ENCODE measurements around the gene RASD1. TPM values are rescaled to one million over a fixed set of nuclear protein-coding genes. Genes with fewer than 3 reads are reported as not detected.
"Not testable (repeated sequence)": the region's sequence is repeated elsewhere in the genome, so short reads cannot be mapped to it uniquely, and the experiment has no call there.

Gene RASD1
- polyA plus RNA-seq, 1 of the 3 experiments (the other 2 are of a cell fraction), result 0.43 TPM

DNA sequence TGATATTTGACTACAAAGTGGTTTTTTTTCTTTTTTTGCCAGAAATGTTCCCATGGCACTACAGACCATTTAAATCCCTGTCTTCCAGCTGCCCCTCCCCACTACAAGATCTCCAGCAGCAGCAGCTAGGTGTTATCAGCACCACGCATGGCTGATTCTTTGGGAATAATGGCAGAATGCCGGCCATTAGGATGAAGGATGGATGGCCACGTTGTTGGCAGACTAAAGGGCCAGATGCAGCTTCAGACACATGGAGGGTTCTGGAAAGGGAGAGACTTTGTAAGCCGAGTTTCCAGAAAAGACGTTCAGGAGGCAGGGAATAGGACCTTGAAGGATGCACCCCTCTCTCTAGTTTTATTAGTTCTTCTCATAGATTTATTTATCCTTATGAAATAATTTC, 29.7 kb downstream of the RASD1 start:
- Histone ChIP-seq H3K4me1 (ENCODE audit: control insufficient read depth in 1 of 2, insufficient read depth in 2 of 2, low read depth in 1 of 2, low read length in 1 of 2) (no peaks in the 10 kb centered on the region), H3K36me3 (replicated peaks in 1 of 2; ENCODE audit: control insufficient read depth in 1 of 2, insufficient read depth in 2 of 2, low read length in 1 of 2) (no peaks in the 10 kb centered on the region), H3K9ac (no peak overlapping the region), H3K4me3 (ENCODE audit: low read depth in 2 of 2, low read length in 1 of 2) (no peak overlapping the region), H3F3A (replicated peaks; ENCODE audit: insufficient read depth) (no peaks in the 10 kb centered on the region), H2AFZ (ENCODE audit: low read depth) (no peak overlapping the region), H3K79me2 (ENCODE audit: insufficient read depth) (no peaks in the 10 kb centered on the region), H3K27me3 (ENCODE audit: insufficient read depth) (peaks cover 14% of the 10 kb centered on the region), H3K9me3 (no peaks in the 10 kb centered on the region), H4K20me1 (ENCODE audit: insufficient read depth) (no peaks in the 10 kb centered on the region), H3K9me2 (no peaks in the 10 kb centered on the region), H3K4me2 (no peak overlapping the region), H3K27ac (ENCODE audit: low read depth in 2 of 2, low read length in 1 of 2) (no peak overlapping the region)
- no peak for DNase-seq
- ChIA-PET POLR2A (no interaction called here), CTCF (interaction anchor here (1.4 to 1.6 kb wide), 2 partner anchors 11 to 30 kb away, joined by 3 to 6 read pairs; no protein-coding TSS in a partner anchor)
- TF ChIP-seq, protein P1, sequence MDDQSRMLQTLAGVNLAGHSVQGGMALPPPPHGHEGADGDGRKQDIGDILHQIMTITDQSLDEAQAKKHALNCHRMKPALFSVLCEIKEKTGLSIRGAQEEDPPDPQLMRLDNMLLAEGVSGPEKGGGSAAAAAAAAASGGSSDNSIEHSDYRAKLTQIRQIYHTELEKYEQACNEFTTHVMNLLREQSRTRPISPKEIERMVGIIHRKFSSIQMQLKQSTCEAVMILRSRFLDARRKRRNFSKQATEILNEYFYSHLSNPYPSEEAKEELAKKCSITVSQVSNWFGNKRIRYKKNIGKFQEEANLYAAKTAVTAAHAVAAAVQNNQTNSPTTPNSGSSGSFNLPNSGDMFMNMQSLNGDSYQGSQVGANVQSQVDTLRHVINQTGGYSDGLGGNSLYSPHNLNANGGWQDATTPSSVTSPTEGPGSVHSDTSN (IDR thresholded peaks at IDR 0.05), result no peak
- TF ChIP-seq RCOR1 (IDR thresholded peaks at IDR 0.05; ENCODE audit: low read length) (no peak), TCF12 (IDR thresholded peaks at IDR 0.05) (no peak), RFX5 (IDR thresholded peaks at IDR 0.05; ENCODE audit: low read length) (no peak), NRF1 (IDR thresholded peaks at IDR 0.05; ENCODE audit: low read depth, low read length) (no peak), GATA2 (CRISPR knock-in tag; IDR thresholded peaks at IDR 0.05) (no peak), SIN3A (IDR thresholded peaks at IDR 0.05; ENCODE audit: borderline replicate concordance, low read depth, low read length) (no peak), GABPA (IDR thresholded peaks at IDR 0.05; ENCODE audit: low read depth) (no peak), RAD21 (IDR thresholded peaks at IDR 0.05; ENCODE audit: low read length) (no peak), TEAD4 (IDR thresholded peaks at IDR 0.05; ENCODE audit: borderline replicate concordance, insufficient read depth) (no peak), FOXJ3 (CRISPR knock-in tag; IDR thresholded peaks at IDR 0.05) (no peak), SMC3 (IDR thresholded peaks at IDR 0.05; ENCODE audit: low read depth, low read length) (no peak)
- TF ChIP-seq, protein P2, sequence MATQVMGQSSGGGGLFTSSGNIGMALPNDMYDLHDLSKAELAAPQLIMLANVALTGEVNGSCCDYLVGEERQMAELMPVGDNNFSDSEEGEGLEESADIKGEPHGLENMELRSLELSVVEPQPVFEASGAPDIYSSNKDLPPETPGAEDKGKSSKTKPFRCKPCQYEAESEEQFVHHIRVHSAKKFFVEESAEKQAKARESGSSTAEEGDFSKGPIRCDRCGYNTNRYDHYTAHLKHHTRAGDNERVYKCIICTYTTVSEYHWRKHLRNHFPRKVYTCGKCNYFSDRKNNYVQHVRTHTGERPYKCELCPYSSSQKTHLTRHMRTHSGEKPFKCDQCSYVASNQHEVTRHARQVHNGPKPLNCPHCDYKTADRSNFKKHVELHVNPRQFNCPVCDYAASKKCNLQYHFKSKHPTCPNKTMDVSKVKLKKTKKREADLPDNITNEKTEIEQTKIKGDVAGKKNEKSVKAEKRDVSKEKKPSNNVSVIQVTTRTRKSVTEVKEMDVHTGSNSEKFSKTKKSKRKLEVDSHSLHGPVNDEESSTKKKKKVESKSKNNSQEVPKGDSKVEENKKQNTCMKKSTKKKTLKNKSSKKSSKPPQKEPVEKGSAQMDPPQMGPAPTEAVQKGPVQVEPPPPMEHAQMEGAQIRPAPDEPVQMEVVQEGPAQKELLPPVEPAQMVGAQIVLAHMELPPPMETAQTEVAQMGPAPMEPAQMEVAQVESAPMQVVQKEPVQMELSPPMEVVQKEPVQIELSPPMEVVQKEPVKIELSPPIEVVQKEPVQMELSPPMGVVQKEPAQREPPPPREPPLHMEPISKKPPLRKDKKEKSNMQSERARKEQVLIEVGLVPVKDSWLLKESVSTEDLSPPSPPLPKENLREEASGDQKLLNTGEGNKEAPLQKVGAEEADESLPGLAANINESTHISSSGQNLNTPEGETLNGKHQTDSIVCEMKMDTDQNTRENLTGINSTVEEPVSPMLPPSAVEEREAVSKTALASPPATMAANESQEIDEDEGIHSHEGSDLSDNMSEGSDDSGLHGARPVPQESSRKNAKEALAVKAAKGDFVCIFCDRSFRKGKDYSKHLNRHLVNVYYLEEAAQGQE (IDR thresholded peaks at IDR 0.05; ENCODE audit: low read depth, low read length), result no peak
- TF ChIP-seq, protein P3, sequence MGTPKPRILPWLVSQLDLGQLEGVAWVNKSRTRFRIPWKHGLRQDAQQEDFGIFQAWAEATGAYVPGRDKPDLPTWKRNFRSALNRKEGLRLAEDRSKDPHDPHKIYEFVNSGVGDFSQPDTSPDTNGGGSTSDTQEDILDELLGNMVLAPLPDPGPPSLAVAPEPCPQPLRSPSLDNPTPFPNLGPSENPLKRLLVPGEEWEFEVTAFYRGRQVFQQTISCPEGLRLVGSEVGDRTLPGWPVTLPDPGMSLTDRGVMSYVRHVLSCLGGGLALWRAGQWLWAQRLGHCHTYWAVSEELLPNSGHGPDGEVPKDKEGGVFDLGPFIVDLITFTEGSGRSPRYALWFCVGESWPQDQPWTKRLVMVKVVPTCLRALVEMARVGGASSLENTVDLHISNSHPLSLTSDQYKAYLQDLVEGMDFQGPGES (IDR thresholded peaks at IDR 0.05; ENCODE audit: low read depth, low read length), result no peak
- TF ChIP-seq, protein P4, sequence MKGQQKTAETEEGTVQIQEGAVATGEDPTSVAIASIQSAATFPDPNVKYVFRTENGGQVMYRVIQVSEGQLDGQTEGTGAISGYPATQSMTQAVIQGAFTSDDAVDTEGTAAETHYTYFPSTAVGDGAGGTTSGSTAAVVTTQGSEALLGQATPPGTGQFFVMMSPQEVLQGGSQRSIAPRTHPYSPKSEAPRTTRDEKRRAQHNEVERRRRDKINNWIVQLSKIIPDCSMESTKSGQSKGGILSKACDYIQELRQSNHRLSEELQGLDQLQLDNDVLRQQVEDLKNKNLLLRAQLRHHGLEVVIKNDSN (IDR thresholded peaks at IDR 0.05; ENCODE audit: borderline replicate concordance, low read depth), result no peak
- 31% methylated on average over 5 of the region's 5 CpGs for WGBS (ENCODE audit: low lambda C conversion rate)

DNA sequence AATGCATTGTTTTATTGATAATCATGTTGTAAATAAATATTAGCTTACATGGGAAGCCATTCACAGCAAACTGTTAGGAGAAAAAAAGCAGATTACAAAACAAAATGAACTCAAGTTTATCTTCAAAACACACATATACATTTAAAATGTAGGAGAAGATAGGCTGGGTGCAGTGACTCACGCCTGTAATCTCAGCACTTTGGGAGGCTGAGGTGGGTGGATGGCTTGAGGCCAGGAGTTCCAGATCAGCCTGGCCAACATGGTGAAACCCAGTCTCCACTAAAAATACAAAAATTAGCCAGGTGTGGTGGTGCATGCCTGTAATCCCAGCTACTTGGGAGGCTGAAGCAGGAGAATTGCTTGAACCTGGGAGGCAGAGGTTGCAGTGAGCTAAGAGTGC, 30.3 kb downstream of the RASD1 start:
- H3K4me2 ChIP-seq; DNase-seq; H3K27ac ChIP-seq (ENCODE audit: low read depth in 2 of 2, low read length in 1 of 2); H2AFZ ChIP-seq (ENCODE audit: low read depth); H3K9ac ChIP-seq; H3K9me3 ChIP-seq; H3K4me1 ChIP-seq (ENCODE audit: control insufficient read depth in 1 of 2, insufficient read depth in 2 of 2, low read depth in 1 of 2, low read length in 1 of 2); H3K36me3 ChIP-seq (replicated peaks in 1 of 2; ENCODE audit: control insufficient read depth in 1 of 2, insufficient read depth in 2 of 2, low read length in 1 of 2); POLR2A ChIA-PET; CTCF ChIA-PET; H4K20me1 ChIP-seq (ENCODE audit: insufficient read depth); H3K79me2 ChIP-seq (ENCODE audit: insufficient read depth); H3F3A ChIP-seq (replicated peaks; ENCODE audit: insufficient read depth); H3K4me3 ChIP-seq (ENCODE audit: low read depth in 2 of 2, low read length in 1 of 2); H3K9me2 ChIP-seq: not testable (repeated sequence)
- 30% methylated on average over 1 of the region's 1 CpG for WGBS (ENCODE audit: low lambda C conversion rate)
- peaks cover 14% of the 10 kb centered on the region for H3K27me3 ChIP-seq (ENCODE audit: insufficient read depth)

All from SK-N-SH (cell line).